ENCODE measurements around the gene CRHR1. TPM values are rescaled to one million over a fixed set of nuclear protein-coding genes. Genes with fewer than 3 reads are reported as not detected.

CRHR1 gene
- polyA plus RNA-seq, 2 of the 4 experiments (the other 2 are of a cell fraction) = 0.09 to 0.12 TPM

DNA sequence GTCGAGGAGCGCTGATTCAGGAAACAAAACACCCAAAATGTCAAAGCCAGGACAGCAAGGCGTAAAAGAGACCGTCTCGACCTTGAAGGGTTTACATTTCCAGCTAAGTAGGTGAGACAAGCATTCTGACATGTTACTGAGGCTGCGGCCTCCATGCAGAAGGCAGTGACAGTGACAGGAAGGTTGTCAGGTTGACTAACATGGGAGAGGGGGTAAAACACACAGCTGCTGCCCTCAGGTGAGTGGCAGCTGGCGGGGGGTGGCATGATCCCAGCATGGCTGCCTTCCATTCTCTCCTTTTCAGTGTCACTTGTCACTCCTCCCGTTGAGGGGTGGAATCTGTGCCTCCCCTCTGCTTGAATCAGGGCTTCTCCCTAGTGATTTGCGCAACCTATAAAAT, 31.9 kb upstream of the CRHR1 start:
- CTCF ChIA-PET = interaction anchor here (0.6 kb wide), 1 partner anchor 558 kb away, joined by 3 read pairs; no protein-coding TSS in a partner anchor
- DNase-seq (ENCODE audit: low read depth in 1 of 2, low spot score in 1 of 2) = no peak
- FAIRE-seq = peak; percentile 61
- POLR2A ChIA-PET = no interaction called here
- WGBS (ENCODE audit: missing lambda C conversion rate) = 40% methylated on average over 9 of the region's 9 CpGs
- H3K9me3 ChIP-seq = no peaks in the 10 kb centered on the region
- no peak overlapping the region for H3K4me3 ChIP-seq
- H3K4me2 ChIP-seq = no peak overlapping the region
- ATAC-seq = no peak
- TF ChIP-seq CEBPB (IDR thresholded peaks at IDR 0.05) (0 out of 4 replicates have a peak, but pooled peaks of 1 of the 2 experiments have one; percentile 28), FOSL2 (IDR thresholded peaks at IDR 0.05) (no peak), FOSL2 (CRISPR knock-in tag; IDR thresholded peaks at IDR 0.05) (no peak)
- H3K27ac ChIP-seq = no peak overlapping the region
- H3K4me1 ChIP-seq = no peaks in the 10 kb centered on the region

DNA sequence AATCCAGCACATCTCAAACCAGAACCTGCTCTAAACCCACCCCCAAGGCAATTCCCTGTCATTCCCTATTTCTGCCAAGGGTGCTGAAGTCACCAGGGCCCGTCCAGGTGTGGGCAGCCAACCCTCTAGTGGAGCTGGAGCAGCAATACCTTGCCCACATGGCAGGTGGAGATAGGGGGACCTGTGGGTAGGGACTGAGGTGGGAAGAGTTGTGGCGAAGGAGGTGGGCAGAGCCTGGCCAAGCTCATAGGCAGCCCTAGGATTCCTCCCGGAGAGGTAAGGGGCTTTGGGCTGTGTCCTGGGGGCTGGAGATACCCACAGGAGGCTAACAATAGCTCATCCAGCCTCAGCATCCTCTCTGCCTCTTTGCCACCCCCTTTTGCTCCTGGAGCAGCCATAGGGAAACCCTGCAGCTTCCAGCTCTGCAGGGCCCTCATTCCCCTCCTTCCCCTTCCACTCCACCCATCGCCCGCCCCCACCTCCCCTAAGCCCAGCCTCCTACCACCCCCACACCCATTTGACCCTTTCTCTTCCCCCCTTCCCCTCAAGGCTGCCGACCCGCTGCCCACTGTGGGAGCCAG, 30.4 kb upstream of the CRHR1 start:
- no peak overlapping the region for H3K27ac ChIP-seq

DNA sequence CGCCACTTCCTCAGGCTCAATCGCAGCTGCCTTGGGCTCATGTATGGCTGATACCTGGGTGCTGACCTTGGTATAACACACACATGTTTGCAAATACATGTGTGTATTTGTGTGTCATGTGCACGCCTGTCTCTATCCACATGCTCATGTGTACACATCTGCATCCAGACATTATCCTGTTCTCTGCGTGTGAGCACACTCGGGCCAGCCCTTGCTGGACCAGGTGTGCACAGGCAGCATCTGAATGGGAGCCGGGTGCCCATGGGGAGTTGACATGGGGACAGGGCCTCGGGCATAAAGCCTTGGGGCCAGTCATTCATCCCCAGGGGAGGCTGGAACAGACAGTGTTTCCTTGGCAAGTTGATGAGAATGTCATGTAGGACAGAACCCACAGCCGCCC, 29.1 kb upstream of the CRHR1 start:
- 56% methylated on average over 8 of the region's 8 CpGs for WGBS (ENCODE audit: missing lambda C conversion rate)
- no peak overlapping the region for H3K4me2 ChIP-seq
- H3K9me3 ChIP-seq = no peaks in the 10 kb centered on the region
- H3K4me3 ChIP-seq = no peak overlapping the region
- DNase-seq (ENCODE audit: low read depth in 1 of 2, low spot score in 1 of 2) (no peak), FAIRE-seq (no peak), ATAC-seq (no peak)
- POLR2A ChIA-PET = no interaction called here
- CTCF ChIA-PET = interaction anchor here (0.7 to 3.7 kb wide), 6 partner anchors 10 to 351 kb away, joined by 3 to 19 read pairs (median 4); no protein-coding TSS in a partner anchor
- no peak for TF ChIP-seq EP300 (IDR thresholded peaks at IDR 0.05)
- no peak for TF ChIP-seq ESRRA (IDR thresholded peaks at IDR 0.05; ENCODE audit: borderline replicate concordance, low read length)
- no peak for TF ChIP-seq SMC3 (IDR thresholded peaks at IDR 0.05)
- no peak for TF ChIP-seq EHF (CRISPR knock-in tag; IDR thresholded peaks at IDR 0.05)
- TF ChIP-seq KDM1A (IDR thresholded peaks at IDR 0.05; ENCODE audit: low read depth) = no peak
- no peak for TF ChIP-seq EHMT2 (IDR thresholded peaks at IDR 0.05; ENCODE audit: low read depth)
- no peak for TF ChIP-seq CEBPB (IDR thresholded peaks at IDR 0.05)
- TF ChIP-seq NFE2L2 (conservative IDR thresholded peaks at IDR 0.05; ENCODE audit: low read length) = no peak
- no peak for TF ChIP-seq SREBF2 (IDR thresholded peaks at IDR 0.05)
- no peak for TF ChIP-seq ZFP36 (IDR thresholded peaks at IDR 0.05; ENCODE audit: borderline replicate concordance, partially characterized antibody)
- TF ChIP-seq ZC3H11A (IDR thresholded peaks at IDR 0.05) = no peak
- no peak for TF ChIP-seq CHD4 (IDR thresholded peaks at IDR 0.05; ENCODE audit: borderline replicate concordance)
- no peak for TF ChIP-seq CBX8 (IDR thresholded peaks at IDR 0.05)
- TF ChIP-seq CBX2 (IDR thresholded peaks at IDR 0.05; ENCODE audit: borderline replicate concordance, low read depth) = no peak
- TF ChIP-seq, protein P1, sequence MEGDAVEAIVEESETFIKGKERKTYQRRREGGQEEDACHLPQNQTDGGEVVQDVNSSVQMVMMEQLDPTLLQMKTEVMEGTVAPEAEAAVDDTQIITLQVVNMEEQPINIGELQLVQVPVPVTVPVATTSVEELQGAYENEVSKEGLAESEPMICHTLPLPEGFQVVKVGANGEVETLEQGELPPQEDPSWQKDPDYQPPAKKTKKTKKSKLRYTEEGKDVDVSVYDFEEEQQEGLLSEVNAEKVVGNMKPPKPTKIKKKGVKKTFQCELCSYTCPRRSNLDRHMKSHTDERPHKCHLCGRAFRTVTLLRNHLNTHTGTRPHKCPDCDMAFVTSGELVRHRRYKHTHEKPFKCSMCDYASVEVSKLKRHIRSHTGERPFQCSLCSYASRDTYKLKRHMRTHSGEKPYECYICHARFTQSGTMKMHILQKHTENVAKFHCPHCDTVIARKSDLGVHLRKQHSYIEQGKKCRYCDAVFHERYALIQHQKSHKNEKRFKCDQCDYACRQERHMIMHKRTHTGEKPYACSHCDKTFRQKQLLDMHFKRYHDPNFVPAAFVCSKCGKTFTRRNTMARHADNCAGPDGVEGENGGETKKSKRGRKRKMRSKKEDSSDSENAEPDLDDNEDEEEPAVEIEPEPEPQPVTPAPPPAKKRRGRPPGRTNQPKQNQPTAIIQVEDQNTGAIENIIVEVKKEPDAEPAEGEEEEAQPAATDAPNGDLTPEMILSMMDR (IDR thresholded peaks at IDR 0.05) = no peak
- no peaks in the 10 kb centered on the region for H3K4me1 ChIP-seq
- H3K27ac ChIP-seq = no peak overlapping the region

More for the DNA sequence above, 30.4 kb upstream of the CRHR1 start:
- DNase-seq (ENCODE audit: low read depth in 1 of 2, low spot score in 1 of 2) (no peak), ATAC-seq (peak in 1 of 2 experiments; percentile 30; a peak in 2 of 6 replicates), FAIRE-seq (no peak)
- TF ChIP-seq EP300 (IDR thresholded peaks at IDR 0.05) (no peak), ZSCAN20 (CRISPR knock-in tag; IDR thresholded peaks at IDR 0.05) (no peak), POLR2A (IDR thresholded peaks at IDR 0.05; ENCODE audit: low read length) (no peak), TFCP2L1 (CRISPR knock-in tag; IDR thresholded peaks at IDR 0.05) (no peak), ZFP36 (IDR thresholded peaks at IDR 0.05; ENCODE audit: borderline replicate concordance, partially characterized antibody) (no peak), FOSL2 (IDR thresholded peaks at IDR 0.05) (no peak), FOSL2 (CRISPR knock-in tag; IDR thresholded peaks at IDR 0.05) (no peak), SMC3 (IDR thresholded peaks at IDR 0.05) (no peak), POLR2AphosphoS2 (conservative IDR thresholded peaks at IDR 0.05; ENCODE audit: low read length) (no peak), BHLHE40 (IDR thresholded peaks at IDR 0.05; ENCODE audit: low read depth, low read length) (no peak), RFX5 (IDR thresholded peaks at IDR 0.05) (no peak), HOXB13 (CRISPR knock-in tag; IDR thresholded peaks at IDR 0.05; ENCODE audit: low read depth) (no peak)
- TF ChIP-seq, protein P2, sequence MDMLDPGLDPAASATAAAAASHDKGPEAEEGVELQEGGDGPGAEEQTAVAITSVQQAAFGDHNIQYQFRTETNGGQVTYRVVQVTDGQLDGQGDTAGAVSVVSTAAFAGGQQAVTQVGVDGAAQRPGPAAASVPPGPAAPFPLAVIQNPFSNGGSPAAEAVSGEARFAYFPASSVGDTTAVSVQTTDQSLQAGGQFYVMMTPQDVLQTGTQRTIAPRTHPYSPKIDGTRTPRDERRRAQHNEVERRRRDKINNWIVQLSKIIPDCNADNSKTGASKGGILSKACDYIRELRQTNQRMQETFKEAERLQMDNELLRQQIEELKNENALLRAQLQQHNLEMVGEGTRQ (IDR thresholded peaks at IDR 0.05) = no peak
- TF ChIP-seq, protein P3, sequence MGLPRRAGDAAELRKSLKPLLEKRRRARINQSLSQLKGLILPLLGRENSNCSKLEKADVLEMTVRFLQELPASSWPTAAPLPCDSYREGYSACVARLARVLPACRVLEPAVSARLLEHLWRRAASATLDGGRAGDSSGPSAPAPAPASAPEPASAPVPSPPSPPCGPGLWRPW (IDR thresholded peaks at IDR 0.05) = no peak
- TF ChIP-seq, protein P4, sequence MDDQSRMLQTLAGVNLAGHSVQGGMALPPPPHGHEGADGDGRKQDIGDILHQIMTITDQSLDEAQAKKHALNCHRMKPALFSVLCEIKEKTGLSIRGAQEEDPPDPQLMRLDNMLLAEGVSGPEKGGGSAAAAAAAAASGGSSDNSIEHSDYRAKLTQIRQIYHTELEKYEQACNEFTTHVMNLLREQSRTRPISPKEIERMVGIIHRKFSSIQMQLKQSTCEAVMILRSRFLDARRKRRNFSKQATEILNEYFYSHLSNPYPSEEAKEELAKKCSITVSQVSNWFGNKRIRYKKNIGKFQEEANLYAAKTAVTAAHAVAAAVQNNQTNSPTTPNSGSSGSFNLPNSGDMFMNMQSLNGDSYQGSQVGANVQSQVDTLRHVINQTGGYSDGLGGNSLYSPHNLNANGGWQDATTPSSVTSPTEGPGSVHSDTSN (IDR thresholded peaks at IDR 0.05) = no peak
- TF ChIP-seq, protein P5, sequence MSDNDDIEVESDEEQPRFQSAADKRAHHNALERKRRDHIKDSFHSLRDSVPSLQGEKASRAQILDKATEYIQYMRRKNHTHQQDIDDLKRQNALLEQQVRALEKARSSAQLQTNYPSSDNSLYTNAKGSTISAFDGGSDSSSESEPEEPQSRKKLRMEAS (IDR thresholded peaks at IDR 0.05) = no peak
- 16% methylated on average over 5 of the region's 7 CpGs for WGBS (ENCODE audit: missing lambda C conversion rate)
- ChIA-PET POLR2A (interaction anchor here (0.5 kb wide), 1 partner anchor 1308 kb away, joined by 3 read pairs; no protein-coding TSS in a partner anchor), CTCF (interaction anchor here (0.6 to 3.7 kb wide), 5 partner anchors 10 to 87 kb away, joined by 3 to 19 read pairs (median 3); no protein-coding TSS in a partner anchor)
- Histone ChIP-seq H3K4me2 (no peak overlapping the region), H3K9me3 (no peaks in the 10 kb centered on the region), H3K4me1 (no peaks in the 10 kb centered on the region), H3K4me3 (no peak overlapping the region)
